ENCODE data around the gene PSMD1.
"Not testable (repeated sequence)": the region's sequence is repeated elsewhere in the genome, so short reads cannot be mapped to it uniquely, and the experiment has no call there.

Gene PSMD1

DNA sequence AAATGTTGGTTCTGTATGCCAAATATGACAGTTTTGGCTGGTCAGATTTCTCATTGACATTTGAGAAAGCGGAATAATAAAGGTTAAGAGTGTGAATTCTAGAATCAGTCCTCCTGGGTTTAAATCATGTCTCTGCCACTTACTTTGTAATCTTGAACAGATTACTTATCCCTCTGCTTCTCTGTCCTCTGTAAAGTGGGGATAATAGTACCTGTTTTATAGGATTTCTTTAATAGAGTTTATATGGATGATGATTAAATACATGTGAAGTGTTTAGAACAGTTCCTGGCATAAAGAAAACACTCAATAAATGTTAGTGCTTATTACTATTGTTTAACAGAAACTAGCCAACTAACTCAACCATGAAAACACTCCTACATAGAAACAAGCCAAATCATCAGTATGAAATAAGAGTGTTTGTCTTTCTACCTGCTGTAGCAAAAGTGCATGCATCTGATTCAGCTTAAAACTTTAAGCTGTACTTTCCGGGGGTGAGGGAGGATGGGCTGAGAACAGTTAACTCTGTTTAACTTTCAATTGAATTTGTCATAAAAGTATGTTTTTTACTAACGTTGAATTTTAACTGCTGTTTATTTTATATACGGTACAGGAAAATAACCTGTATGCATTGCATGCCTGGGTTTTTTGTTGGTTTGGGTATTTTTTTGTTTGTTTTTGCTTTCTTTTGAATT is 61.4 kb downstream of the PSMD1 start:
- no peak for DNase-seq

DNA sequence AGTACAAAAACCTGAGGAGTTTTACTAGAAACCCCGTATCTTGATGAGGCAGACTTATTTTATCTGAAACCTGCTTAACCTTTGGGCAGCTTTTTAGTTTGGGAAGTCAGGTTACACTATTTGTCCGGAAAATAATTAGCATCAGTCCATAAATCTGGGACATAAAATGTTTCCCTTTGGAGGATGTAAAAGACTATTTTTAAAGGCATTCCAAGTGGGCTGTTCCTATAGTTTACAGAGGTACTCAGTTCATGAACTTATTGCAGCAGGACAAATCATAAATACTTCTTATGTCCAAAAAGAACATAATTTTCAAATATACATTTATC is 61.9 kb downstream of the PSMD1 start:
- DNase-seq, result no peak

DNA sequence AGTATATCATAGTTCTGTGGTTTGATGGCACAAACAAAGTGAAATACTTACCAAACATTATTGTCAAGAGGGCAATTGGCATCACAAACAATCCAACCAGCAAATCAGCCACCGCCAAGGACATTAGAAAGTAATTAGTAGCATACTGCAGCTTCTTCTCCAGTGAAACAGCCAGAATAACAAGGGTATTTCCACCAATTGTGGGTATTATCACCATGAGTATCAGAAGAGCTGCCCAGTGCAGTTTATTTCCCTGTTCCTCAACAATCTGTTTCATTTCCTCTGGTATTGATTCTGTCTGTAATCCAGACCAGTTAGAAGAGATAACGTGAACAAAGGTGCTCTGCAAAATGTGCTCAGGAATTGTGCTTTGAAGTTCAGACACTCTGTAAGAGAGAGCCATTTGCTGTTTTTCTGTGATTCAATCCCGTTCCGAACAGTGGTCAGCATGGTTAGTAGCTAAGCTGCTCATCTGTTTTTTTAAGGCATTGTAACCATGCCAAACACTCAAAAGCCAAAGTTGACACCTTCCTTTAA is 66.8 kb downstream of the PSMD1 start:
- no peak for DNase-seq

DNA sequence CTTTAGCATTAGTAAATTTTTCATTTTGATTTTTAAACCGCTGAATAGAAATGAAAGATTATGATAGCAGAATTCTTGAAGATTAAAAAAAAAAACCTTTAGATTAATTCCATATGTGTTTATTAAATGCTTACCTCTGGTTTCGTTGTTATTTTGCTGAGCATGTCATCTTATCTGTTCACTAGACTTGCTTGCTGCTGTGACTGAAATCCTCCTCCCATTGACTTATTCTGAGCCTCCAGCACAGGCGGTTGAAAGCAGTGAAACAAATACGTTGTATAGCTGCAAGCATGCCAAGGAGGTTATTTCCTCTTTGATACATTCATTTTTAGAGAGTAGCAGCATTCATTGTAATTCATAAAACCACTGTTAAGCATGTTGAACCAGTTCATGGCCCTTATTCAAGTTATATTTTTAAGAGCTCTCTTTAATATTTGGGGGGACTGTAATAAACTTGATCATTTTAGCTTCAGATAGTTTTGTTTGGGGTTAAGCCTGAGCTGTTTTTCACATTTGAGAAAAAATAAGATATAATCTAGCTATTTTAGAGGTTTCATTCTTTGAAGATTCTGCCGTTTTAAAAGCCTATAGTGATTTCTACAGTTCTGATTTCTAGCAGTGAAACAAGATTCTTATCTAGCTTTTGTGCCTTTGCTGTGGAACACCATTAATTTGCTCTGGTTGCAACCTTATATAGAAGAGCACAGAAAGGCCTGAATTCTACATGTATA is 68.3 kb downstream of the PSMD1 start, which contains the start of gene HTR2B:
HTR2B (minus strand) TSS at position 205 of the 731 bp plus-strand sequence. CDS start 1,278 bp downstream, outside the sequence.
- peak; percentile 10 for DNase-seq

DNA sequence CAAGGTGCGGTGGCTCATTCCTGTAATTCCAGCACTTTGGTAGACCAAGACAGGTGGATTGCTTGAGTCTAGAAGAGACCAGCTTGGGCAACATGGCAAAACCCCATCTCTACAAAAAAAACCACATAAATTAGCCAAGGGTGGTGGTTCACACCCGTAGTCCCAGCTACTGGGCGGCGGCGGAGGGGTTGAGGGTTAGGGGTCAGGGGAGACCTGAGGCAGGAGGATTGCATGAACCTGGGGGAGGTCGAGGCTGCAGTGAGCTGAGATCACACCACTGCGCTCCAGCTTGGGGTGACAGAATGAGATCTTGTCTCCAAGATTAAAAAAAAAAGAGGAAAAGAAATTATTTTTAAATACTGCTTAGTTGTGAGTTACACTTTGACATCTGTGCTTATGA is 69.5 kb downstream of the PSMD1 start:
- no peak for DNase-seq

DNA sequence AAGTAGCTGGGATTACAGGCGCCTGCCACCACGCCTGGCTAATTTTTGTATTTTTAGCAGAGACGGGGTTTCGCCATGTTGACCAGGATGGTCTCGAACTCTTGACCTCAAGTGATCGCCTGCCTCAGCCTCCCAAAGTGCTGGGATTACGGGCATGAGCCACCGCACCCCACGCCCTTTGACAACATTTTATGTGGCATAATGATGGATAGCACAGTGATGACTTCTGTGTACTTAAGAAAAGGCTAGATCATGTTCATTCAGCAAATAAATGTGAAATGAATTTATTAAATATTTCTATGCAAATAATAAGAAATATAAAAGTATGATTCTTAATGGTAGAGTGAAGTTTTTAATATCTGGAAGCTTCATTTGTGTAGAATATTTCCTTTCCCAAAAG is 70.8 kb downstream of the PSMD1 start:
- DNase-seq, result no peak

DNA sequence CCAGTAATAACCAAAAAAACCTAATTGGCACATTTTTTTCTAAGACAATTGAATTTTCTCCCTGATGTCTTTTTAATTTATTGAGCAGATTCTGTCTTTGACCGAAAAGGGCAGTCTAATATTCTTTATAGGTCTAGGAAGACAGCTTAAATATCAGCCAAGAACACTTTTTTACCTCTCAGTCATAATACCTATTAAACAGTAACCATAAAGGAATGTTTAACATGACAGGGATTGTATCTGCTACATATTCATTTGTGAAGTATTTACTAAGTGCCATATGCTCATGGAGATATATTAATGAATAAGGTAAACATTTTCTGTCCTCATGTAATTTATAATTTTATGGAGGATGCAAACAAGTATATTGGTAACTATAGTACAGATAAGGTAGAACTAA is 71.3 kb downstream of the PSMD1 start:
- DNase-seq, result no peak

DNA sequence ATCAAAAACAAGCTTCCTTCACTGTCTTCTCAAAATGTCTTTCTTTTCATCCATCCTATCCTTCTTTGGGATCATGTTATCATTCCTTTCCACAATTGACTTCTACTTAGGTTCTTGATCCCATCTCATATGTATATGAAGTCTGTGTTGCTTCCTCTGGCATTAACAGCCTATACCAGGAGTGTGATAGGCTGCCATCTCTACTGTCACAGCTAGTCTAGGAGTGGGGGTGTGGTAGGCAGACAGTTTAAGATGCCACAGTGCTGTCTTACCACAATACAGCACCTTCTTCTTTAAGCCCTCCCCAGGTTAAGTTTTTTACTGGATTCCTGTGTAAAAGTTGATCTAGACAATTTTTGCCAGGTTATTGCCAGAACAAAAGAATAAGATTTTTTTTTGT is 71.9 kb downstream of the PSMD1 start:
- no peak for DNase-seq

DNA sequence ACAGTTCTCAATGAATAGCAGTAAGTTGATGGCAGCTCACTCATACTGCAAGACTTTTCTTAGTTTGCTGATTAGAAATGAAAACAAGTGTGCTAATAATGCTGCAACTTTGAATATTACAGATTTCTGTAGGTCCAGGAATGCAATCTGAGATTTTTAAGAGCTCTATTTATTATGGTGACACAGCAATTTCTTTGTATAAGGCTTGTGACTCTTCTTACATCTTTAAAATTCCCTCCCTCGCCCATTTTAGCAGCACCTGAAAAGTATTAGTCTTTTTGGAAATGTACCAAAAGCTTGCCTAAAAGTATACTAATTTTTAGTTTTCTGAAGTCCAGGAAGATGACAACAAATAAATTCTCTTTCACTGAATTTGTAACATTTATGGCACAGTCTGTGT is 72.5 kb downstream of the PSMD1 start:
- DNase-seq, result no peak

DNA sequence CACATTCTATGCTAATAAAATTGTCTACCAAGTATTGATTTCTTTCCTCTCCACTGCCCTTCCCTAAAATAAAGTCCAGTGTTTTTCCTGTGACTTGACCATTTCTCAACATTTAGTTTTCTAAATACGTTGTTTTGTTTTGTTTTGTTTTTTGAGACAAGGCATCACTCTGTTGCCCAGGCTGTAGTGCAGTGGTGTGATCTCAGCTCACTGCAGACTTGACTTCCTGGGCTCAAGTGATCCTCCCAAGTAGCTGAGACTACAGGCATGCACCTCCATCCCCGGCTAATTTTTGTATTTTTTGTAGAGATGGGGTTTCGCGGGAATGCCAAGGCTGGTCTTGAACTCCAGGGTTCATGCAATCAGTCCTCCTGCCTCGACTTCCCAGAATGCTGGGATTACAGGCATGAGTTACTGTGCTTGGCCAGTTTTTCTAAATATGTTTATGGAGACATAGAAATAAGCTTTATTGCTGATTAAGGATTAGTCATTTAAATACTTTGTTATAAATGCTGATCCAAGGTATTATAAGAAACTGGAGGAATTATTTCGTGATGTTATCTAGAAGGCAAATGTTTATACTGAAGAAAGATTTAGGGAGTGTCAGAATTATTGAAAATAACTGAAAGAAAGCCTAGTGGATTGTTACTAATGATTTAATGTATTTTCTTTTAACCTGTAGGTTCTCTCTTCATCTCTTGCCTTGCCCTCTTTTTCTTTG is 73.8 kb downstream of the PSMD1 start:
- DNase-seq, result no peak

DNA sequence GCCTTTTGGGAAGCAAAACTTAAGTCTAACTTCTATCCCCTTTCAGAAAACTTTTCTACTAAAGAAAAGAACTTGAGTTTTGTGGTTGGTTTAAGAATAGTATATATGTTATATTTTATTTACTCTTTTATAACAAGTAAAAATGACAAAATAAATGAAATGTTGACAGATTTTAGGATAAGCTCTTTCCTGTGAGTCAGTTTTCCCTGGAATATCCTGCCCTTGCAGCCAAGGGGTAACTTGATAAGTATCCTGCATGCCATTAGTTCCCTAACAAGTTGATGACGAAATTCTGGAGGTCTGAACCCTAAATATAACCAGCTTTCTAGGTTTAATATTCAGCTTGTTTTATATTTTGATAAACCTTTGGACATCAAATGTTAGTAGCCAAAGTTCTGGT is 75.5 kb downstream of the PSMD1 start:
- no peak for DNase-seq

DNA sequence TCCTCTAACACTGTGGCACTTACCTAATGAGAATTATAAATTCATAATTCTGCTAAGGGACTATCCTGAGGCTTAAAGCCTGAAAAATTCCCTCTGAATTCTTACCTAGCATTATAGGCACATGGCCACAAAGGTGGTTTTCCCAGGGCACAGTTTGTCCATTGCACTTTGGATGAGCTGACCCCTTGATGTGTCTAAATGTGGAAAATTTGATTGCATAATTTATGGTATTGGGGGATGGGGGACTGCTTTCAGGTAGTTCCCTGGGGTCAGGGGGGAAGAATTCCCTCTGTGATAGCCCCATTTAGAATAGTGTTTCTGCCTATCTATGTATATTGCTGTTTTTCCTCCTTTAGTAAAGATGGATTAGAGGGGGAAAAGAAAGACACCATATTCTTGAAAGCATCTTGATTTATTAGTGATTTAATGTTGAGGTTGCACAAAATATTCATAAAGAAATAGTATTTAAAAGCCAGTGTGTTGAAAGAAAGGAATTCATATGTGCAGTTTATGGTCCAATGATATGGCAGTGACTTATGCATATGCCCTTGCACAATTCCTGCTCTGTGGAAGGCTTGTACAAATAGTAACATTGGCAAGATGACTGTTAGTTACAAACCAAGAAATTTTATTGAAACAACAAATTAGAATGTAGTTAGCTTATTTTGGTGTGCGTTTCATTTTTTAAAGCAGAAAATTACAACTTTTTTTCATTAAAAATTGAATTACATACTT is 76.9 kb downstream of the PSMD1 start:
- DNase-seq, result no peak

DNA sequence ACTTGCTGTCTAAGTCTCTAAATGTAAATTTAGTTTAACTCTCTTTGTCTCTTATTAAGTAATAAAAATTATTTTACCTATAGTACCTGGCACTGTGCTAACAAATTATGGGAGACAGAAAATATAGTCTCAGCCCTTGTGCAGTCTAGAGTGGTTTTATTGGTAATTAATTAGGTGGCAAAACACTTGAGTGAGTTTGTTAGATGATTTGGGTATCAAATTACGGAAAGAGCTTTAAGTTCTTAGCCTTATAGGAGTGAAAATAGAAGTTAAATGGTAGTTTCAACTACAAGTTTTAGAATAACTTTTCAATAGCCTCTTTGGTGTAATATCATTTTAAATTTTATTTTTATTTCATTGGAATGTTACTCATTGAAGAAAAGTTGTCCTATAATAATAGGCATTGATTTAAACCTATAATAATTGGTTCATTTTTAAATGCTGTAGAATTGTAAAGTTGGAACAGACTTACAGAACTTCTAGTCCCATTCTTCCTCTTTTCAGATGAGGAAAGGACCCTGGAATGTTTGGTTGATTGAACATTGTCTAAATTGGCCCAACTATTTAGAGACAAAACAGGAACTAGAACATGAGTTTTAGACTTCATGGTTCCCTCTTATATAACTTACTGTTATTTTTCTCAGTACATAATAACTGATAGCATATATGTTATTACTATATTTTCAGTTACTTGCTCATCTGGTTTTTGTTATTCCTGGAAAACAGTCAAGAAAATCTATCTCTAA is 78.4 kb downstream of the PSMD1 start:
- no peak for DNase-seq

DNA sequence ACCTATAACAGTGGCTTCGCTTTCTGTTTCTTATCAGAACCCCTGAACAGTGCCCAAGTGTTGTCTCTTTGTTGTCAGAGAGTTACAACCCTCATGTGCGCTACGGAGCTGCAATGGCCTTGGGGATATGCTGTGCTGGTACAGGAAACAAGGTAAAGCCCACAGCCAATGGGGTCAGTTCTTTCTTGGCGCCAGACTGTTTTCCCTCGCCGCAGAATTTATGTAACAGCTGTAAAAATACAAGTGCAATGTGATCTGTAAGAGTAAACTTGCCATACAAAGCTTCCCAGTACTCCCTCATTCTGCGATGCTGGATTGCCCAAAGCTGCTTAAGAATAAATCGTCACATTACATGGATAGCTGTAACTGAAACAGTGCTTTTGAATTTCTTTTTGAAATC is 82.0 kb downstream of the PSMD1 start:
- DNase-seq, result no peak

DNA sequence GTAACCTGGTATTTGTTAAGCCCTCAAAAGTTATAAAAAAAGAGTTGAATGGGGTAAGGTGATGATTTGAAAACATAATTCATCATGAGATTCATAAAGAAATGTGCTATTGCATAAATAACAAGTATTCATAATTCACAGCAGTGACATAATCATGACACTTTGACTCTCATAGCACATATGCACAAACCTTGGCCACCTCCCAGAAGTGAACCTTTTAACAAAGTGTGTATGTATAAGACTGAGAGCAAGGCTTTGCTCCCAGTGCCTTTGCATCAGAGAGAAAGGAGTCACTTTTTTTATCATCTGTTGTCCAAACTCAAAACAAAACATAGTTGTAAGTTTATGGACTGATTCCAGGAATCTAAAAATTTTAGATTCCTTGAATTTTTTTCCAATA is 83.1 kb downstream of the PSMD1 start:
- no peak for DNase-seq

DNA sequence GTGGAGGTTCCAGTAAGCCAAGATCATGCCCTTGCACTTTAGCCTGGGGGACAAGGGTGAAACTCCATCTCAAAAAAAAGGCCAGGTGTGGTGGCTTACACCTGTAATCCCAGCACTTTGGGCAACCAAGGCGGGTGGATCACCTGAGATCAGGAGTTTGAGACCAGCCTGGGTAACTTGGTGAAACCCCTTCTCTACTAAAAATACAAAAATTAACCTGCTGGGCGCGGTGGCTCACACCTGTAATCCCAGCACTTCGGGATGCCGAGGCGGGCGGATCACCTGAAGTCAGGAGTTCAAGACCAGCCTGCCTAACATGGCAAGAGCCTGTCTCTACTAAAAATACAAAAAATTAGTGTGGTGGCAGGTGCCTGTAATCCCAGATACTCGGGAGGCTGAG is 84.1 kb downstream of the PSMD1 start:
- DNase-seq, result not testable (repeated sequence)

DNA sequence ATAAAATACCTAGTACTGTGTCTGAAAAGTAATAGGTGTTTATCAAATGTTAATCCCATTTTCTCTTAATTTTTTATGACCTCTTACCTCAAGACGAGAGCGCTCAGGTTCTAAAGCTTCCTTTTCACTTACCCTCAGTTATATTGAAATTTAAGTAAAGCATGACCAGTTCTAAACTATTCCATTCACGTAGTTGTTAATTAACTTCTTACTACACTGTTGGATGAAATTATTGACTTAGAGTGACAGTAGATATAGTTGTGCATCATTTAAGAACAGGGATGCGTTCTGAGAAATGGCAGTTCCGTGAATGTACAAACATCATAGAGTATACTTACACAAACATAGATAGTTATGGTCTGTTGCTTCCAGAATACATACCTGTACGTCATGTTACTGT is 88.2 kb downstream of the PSMD1 start:
- no peak for DNase-seq

DNA sequence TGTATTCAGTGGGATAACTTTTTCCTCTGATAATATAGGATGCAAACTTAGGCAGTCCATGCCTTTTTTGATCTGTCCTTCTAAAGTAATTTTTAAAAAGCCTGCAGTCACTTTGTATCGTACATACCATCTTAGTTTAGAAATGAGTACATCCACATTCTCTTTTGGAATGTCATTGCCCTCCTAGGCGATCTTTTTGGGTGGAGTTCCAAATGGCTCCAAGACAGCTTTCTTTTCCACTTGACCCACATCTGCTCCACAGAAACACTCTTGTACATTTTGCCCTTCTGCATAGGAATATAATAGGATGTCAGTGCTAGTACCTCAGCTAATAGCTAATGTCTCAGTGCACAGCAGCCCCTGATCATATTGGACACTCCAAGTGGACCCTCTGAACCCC is 90.0 kb downstream of the PSMD1 start:
- no peak for DNase-seq

DNA sequence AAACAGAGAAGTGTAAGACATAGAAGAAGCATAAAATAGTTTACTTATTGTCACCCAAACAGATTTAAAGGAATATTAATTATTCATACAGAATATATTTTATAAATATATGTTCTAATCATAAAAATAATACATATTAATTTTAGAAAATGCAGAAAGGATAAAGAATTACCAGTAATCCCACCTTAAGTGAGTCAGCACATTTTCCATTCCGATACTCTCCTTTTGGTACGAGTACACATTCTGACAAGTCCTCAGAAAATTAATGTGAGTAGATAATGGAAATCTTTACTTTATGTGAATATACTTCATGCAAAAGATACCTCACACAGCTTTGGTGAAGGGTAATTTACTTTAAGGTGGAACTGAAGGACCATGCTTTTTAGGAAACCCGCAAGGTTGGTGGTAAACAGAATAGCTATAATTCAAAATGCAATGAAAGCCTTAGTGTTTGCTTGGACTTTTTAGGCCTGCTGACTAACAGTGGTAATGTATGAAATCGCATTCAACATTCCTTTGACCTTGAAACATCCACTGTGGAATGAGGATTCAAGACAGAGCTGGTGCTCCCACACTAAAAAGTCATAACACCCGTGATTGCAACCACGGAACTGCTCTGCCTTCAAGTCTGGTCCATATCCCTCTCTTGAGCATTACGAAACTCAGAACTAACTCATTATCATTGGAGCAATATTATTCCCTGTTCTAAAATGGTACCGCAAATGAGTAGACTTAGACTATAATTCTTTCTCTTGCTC is 96.3 kb downstream of the PSMD1 start:
- DNase-seq, result no peak

DNA sequence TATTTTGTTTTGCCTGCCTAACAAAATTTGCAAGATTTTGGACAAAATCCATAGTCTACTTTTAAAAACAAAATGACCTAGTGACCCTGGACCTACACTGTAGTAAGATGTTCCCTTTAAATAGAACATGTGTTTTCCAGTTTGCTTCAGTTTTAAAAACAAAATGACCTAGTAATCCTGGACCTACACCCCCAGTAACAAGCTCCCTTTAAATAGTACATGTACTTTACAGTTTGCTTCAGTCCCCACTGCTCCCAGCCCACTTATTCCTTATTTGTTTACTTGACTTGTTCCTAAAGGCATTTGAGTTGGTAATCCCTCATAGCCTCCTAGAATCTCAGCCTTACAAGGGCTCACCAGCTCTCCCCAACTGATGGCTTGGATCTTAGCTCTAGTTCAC is 102.6 kb downstream of the PSMD1 start:
- DNase-seq, result no peak

DNA sequence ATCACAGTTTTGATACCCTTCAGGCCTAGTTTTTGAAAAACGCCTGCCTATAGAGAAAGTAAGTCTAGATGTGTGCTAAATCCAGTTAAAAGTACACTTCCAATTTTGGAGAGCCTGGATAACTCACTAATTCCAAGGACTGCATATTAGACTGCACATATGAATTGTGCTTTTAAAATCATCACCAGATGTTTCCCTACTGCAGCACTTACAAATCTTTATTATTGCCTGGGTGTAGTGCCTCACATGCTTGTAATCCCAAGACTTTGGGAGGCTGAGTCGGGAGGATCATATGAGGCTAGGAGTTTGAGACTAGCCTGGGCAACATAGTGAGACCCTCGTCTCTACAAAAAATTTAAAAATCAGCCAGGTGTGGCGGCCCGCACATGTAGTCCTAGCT is 104.0 kb downstream of the PSMD1 start:
- DNase-seq, result no peak
